Activated CD8-positive, alpha-beta memory T cell treated with anti-CD3 and anti-CD28 coated beads for 1 hour (primary cell): ENCODE results near the gene CSE1L.
"Not testable (repeated sequence)": the region's sequence is repeated elsewhere in the genome, so short reads cannot be mapped to it uniquely, and the experiment has no call there.

Experiments used
- DNase-seq, 2 donors: peaks; one replicate each; pipeline ENCODE4 v3.0.0-alpha.2; 2020; ENCODE audit warnings: low read depth in 1 of 2; ENCODE audit errors: extremely low read depth in 1 of 2

The CSE1L gene

DNA sequence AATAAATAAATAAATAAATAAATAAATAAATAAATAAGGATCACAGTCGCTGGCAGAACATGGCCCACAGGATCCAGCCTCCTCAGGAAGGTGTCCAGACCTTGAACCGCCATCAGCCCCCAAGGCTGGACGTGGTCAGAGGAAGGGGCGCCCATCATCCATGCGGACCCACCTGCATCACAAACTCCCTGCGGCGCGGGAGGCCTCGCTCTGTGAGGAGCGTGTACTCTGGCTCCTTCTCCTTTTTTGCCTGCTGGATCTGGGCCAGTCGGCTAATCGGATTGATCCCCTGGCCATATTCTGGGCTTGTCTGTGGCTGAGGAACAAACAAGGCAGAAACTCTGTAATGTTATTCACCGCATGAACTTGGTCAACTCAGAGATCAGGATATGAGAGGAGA, 76.8 kb downstream of the CSE1L start:
- DNase-seq = no peak

DNA sequence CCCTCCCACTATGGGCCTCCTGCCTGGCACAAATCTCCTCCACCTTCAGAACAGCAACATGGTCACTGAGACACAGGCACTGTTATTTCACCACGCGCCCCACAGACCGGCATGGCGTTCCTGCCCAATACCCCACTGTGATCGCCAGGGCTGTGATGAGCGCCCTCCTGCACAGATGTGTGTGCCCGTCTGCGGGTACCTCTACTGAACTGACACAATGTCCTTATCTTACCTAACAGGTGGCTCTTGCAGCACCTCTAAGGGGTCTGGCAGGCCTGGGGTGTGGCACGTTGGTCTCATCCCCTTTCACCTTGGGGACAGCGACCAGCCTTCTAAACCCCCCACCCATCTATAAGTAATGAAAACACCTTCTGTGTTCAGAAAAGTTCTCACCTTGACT, 77.9 kb downstream of the CSE1L start:
- DNase-seq = no peak

DNA sequence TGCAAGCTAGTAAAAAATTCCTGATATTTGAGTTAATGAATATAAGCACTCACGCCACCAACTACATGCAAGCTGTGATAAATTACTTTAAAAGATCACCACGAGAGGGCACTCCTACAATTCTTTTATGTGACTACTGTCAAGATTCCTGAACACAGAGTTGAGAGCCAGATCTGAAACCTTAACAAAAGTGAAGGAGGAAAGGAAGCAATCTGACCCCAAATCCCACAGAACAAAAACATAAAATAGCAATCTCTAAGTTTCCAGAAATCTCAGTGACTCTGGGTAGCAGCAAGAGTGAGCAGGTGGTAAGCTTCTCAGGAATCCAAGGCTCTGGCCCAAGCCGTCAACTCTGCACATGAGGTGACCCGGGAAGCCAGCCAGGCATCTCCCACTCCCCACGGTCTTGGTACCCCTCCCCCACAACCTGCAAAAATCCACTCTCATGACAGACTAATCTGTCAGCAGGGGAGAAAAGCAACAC, 86.9 kb downstream of the CSE1L start:
- no peak for DNase-seq

DNA sequence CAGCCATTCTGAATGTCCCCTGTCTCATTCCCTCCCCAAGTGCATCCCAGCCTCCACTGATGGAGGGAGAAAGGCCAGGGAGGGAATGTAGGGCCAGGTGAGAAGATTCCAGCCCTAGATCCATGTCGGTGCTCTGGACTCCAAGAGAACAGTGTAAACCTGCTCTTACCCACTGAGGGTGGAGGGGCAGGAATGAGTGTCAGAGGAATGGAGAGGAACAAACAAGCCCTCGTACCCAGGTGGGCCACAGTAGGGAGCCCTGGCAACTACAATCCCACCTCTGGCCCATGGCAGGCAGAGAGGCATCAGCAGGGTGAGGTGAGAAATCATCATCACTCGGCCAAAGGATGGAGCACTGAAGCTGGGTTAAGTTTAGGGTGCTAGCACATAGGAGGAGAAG, 87.5 kb downstream of the CSE1L start:
- DNase-seq = no peak

DNA sequence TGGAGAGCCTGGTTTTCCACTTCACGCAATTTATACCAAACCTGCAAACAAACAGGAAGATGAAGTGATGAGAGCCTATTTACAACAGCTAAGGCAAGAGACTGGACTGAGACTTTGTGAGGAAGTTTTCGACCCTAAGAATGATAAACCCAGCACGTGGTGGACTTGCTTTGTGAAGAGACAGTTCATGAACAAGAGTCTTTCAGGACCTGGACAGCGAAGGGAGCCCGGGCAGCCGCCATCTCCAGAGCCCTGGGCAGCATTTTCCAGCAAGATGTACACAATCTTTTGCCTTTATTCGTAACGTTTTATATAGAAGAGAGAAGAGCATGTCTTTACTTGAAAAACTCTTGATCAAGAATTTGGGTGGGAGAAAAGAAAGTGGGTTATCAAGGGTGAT, 88.7 kb downstream of the CSE1L start:
- not testable (repeated sequence) for DNase-seq

DNA sequence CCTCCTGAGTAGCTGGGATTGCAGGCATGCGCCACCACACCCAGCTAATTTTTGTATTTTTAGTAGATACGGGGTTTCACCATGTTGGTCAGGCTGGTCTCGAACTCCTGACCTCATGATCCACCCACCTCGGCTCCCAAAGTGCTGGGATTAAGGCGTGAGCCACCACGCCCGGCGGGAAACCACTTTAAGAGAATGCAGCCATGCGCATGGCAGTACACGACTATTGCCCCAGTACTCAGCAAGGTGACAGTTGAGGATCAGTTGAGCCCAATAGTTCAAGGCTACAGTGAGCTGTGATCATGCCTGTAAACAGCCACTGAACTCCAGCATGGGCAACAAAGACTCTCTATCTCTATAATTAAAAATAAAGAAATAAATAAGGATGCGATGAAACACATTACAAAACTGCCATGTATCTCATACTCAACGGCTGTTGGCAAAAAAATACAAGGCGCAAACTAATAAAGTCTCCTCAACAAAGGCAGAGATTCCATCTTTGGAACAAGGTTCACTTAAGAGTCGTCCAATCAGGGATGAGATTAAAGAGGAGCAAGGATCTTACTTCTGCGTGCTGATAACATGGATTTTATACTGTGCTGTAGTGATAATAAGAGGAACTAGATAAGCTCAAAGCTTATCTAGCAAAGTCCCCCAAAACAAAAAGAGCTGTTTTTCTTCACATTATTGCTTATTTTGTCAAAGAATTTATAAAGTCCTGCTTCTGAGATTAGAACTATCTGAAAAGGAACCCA, 90.9 kb downstream of the CSE1L start:
- no peak for DNase-seq

DNA sequence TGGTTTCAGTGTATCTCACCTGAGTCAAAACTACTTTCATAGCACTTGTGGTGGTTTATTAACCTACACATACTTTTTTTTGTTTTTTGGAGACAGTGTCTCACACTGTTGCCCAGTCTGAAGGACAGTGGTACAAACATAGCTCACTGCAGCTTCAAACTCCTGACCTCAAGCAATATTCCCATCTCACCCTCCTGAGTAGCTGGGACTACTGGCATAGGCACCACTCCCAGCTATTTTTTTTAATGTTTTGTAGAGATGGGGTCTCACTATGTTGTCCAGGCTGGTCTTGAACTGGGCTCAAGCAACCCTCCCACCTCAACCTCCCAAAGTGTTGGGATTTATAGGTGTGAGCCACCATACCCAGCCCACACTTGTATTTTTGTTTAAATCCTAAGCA, 92.3 kb downstream of the CSE1L start:
- DNase-seq = no peak

DNA sequence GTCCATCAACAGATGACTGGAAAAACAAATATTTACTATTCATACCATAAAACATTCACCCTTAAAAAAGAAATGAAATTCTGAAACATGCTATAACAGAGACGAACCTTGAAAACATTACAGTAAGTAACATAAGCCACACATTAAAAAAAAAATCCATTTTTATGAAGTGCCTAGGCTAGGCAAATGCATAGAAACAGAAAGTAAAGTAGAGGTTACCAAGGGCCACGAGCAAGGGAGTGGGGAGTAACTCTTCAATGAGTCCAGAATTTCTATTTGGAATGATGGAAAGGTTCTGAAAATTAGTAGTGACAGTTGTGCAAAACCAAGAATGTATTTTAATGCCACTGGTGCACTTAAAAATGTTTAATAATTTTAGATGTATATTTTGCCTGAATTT, 94.3 kb downstream of the CSE1L start:
- no peak for DNase-seq

DNA sequence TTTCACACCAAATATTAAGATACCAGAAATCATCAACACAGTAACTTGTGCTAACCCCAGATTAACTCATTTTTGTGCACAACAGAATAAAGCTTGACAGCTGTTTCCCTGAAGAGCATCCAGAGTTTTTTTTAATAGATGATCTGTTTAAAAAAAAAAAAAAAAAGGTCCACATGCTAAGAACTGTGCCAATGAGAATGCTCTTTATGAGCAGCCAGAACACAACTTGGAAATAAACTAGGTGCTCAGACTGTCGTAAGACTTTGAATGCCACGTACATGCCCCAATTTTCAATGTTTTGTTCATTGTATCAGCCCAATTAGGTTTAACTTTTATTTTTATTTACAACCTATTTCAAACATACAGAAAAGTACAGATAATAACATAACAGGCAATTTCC, 94.7 kb downstream of the CSE1L start:
- DNase-seq = no peak
